OCI-LY7 (cell line): ENCODE data around the gene PAMR1.

Experiments used
- EZH2phosphoT487 ChIP-seq: fragments of 200-600 bp; sonication (generic); IDR thresholded peaks from 2 replicates; pipeline ENCODE4 v1.6.1; 2018; ENCODE audit warnings: low read depth, borderline replicate concordance, mild to moderate bottlenecking, mixed run types, antibody characterized with exemption, low read length, moderate library complexity, mixed read lengths
- TF ChIP-seq, protein P1 (sequence below): fragments of 200-600 bp; sonication (generic); conservative IDR thresholded peaks from 2 replicates; pipeline ENCODE4 v1.5.1; 2014; ENCODE audit warnings: mild to moderate bottlenecking, antibody characterized with exemption, low read length, moderate library complexity, mixed read lengths

DNA sequence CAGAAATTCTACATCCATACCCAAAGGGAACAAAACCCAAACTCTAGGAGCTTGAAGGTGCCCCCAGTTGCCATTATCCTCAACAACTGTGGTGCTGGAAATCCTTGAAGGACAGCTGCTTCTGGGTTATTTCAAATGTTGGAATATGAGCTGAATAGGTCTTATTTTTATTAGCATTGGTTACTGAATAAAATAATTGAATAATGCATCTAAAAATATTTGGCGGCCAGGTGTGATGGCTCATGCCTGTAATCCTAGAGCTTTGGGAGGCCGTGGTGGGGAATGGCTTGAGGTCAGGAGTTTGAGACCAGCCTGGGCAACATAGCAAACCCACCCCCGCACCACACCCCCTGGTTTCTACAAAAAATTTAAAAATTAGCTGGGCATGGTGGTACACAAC is 10.9 kb downstream of the PAMR1 start:
- TF ChIP-seq, protein P1, sequence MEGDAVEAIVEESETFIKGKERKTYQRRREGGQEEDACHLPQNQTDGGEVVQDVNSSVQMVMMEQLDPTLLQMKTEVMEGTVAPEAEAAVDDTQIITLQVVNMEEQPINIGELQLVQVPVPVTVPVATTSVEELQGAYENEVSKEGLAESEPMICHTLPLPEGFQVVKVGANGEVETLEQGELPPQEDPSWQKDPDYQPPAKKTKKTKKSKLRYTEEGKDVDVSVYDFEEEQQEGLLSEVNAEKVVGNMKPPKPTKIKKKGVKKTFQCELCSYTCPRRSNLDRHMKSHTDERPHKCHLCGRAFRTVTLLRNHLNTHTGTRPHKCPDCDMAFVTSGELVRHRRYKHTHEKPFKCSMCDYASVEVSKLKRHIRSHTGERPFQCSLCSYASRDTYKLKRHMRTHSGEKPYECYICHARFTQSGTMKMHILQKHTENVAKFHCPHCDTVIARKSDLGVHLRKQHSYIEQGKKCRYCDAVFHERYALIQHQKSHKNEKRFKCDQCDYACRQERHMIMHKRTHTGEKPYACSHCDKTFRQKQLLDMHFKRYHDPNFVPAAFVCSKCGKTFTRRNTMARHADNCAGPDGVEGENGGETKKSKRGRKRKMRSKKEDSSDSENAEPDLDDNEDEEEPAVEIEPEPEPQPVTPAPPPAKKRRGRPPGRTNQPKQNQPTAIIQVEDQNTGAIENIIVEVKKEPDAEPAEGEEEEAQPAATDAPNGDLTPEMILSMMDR = no peak
- no peak for TF ChIP-seq EZH2phosphoT487
